Stimulated activated CD4-positive, alpha-beta T cell treated with anti-CD3 and anti-CD28 coated beads, Interleukin-15, amount 100 ng/mL, for 1 hour (primary cell): ENCODE results near the gene ERV3-1.
"Not testable (repeated sequence)": the region's sequence is repeated elsewhere in the genome, so short reads cannot be mapped to it uniquely, and the experiment has no call there.

Experiments
- DNase-seq, 2 donors: peaks; one replicate each; pipeline ENCODE4 v3.0.0-alpha.2; 2020; ENCODE audit warnings: low read depth in 1 of 2, low spot score in 1 of 2

ERV3-1 gene

DNA sequence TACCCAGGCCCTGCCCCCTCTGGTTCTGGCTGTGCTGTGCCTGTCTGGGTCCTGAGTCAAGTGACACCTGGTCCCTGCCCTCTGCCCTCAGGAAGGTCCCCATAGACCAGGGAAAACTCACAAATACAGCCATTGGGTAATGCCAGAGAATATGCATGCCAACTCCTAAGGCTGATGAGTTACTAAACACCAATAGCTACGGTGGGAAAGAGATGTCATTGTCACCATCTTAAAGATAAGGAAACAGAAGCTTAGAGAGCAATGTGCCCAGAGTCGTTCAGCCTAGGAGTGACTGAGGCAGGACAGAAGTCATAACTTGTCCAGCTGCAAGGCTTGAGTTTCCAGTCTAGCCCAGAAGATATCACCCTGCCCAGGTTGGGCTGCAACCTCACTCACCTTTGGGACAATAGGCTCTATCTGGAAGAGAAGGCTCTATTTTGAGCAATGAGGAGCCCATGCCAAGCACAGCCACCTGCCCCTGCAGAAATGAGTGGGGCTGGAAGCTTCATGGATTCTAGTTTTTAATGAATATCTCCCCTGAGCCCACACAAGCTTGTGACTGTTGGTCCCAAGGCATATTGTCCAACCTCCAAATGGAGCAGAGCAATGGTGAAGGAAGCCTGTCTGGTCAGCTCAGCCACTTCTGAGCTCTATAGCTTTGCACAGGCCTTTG is 60.8 kb downstream of the ERV3-1 start:
- DNase-seq: no peak

DNA sequence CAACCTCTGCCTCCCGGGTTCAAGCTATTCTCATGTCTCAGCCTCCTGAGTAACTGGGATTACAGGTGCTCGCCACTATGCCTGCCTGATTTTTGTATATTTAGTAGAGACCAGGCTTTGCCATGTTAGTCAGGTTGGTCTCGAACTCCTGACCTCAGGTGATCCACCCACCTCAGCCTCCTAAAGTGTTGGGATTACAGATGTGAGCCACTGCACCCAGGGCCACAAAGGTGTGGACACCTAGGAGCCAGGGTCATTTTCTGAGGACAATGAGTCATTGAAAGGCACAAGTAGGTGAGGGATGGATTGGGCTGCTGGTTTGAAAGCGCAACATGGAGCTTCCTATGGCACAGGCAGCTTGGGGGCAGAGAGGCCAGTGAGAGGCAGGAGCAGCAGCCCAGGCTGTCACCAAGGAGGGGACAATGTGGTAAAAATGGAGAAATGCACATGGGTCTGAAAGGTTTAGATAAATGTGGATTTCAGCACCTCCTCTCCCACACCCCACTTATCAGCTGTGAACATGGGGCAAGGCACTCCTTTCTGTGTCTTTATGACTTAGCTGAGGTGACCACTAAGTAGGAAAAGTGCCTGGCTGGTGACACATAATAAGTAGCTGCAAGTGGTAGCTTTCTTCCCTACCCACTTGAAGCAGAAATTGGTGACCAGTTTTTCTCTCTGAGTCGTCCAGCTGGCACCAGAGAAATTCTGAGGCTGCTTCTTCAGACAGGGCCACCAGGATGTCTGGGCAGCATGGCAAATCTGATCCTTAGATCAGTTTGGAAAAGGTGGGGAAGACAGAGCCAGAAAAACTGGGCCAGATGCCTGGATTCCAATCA is 61.6 kb downstream of the ERV3-1 start:
- DNase-seq: not testable (repeated sequence)
